ENCODE measurements around the gene ABCC9. TPM values are rescaled to one million over a fixed set of nuclear protein-coding genes. Genes with fewer than 3 reads are reported as not detected.

The ABCC9 gene
- total RNA-seq, 1 experiment from 2014 or later, result not detected

DNA sequence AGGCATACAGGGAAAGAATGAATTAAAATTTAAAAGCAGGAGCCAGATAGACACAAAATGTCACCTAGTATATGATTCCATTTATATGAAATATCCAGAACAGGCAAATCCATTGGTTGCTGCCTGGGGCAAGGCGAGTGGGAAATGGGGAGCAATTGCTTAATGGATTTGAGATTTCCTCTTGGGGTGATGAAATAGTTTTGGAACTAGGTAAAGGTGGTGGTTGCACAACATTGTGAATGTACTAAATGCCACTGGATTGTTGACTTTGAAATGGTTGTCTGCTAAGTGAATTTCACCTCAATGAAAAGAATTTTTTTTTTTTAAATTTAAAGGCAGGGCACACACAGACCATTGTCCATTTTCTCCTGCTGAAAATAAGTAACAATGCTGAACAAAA is 61.9 kb downstream of the ABCC9 start:
- DNase-seq, result no peak
- Histone ChIP-seq H3K27me3 (ENCODE audit: control insufficient read depth, insufficient read depth, low read length) (no peaks in the 10 kb centered on the region), H3K36me3 (replicated peaks; ENCODE audit: control insufficient read depth, insufficient read depth, low read length) (no peaks in the 10 kb centered on the region), H3K4me3 (ENCODE audit: insufficient read depth, low read depth, low read length) (no peak overlapping the region)

DNA sequence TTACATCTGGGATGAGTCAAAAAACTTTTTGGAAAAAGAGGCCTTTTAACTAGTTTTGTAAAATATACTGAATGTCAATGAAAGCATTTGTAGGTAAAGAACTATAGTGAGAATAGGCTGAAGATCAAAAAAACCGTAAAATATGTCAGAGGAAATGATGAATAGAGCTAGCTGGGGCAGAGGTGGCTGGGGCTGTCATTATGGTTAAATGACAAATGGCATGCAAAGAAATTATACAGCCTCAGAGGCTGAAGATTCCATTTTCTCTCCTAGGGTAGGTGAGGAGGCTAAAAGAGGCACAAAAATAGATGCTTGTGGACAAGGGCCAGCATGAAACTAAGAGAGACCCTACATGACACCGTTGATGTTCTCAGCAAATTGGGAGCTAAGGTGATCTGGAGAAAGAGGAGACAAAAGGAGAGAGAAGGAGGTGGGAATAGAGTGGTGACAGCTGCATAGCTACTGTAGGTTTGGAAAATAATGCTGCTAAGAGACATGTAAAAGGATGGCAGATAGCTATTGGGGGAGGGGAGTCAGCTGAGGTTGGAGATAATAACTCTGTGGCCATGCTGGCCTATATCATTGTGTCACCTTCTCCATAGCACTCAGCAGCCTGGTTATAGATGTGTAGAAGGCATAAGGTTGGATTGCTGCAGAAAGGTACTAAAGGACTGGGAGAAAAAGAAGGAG is 63.8 kb downstream of the ABCC9 start:
- no peak for DNase-seq
- no peaks in the 10 kb centered on the region for H3K27me3 ChIP-seq (ENCODE audit: control insufficient read depth, insufficient read depth, low read length)
- no peak overlapping the region for H3K4me3 ChIP-seq (ENCODE audit: insufficient read depth, low read depth, low read length)
- H3K36me3 ChIP-seq (replicated peaks; ENCODE audit: control insufficient read depth, insufficient read depth, low read length), result no peaks in the 10 kb centered on the region

DNA sequence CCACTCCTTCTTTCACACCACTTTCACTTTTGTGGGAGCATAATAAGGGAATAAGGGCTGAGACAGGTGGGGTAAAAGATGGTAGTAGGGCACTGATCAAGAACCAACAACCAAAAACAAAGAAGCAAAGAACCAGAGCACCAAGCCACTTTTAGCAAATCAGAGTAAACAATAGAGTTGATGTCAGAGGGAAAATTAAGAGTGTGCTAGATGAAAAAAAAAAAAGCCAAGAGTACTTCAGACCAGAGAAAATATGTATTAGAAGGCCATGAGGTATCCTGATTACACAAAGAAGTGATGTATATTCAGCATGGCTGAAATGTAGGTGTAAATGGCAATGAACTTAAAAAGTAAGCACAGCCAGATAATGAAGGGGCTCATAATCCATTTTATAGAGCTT is 75.4 kb downstream of the ABCC9 start:
- no peak for DNase-seq

DNA sequence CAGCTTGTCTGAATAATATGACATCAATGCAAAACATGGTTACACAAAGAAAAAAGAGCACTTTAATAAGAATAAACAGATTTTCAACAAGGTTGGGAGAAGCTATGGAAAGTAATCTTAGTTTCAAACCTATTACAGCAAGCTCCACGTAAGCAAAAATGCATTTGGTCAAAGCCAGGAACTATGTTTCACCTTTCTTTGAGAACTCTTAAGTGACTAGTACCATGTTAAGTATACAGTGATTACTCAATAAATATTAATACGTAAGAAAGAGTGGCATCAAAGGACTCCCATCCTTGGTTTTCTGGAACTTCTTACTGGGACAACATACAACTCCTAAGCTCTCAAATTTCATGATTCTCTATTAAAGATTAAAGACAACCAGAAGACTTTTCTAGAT is 80.7 kb downstream of the ABCC9 start:
- no peaks in the 10 kb centered on the region for H3K27me3 ChIP-seq (ENCODE audit: control insufficient read depth, insufficient read depth, low read length)
- no peak for DNase-seq
- no peaks in the 10 kb centered on the region for H3K36me3 ChIP-seq (replicated peaks; ENCODE audit: control insufficient read depth, insufficient read depth, low read length)
- H3K4me3 ChIP-seq (ENCODE audit: insufficient read depth, low read depth, low read length), result no peak overlapping the region

More for the DNA sequence above, 75.4 kb downstream of the ABCC9 start:
- no peak overlapping the region for H3K4me3 ChIP-seq (ENCODE audit: insufficient read depth, low read depth, low read length)
- H3K36me3 ChIP-seq (replicated peaks; ENCODE audit: control insufficient read depth, insufficient read depth, low read length), result no peaks in the 10 kb centered on the region
- H3K27me3 ChIP-seq (ENCODE audit: control insufficient read depth, insufficient read depth, low read length), result no peaks in the 10 kb centered on the region

DNA sequence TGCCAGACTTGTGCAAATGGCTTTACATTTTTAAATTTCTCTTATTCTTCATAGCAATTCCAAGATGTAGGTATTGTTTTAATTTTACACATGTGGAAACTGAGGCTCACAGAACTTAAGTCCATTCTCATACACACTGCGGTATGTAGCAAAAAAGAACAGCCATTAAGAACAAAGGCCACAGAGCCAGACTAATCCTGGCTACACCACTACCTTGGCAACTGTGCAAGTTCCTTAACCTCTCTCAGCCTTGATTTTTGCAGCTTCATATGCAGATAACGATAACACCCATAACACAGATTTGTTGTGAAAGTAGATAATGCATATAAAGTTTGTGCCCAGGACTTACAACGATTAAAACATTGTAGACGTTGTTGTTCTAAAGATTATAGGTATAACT is 81.1 kb downstream of the ABCC9 start:
- Histone ChIP-seq H3K27me3 (ENCODE audit: control insufficient read depth, insufficient read depth, low read length) (no peaks in the 10 kb centered on the region), H3K36me3 (replicated peaks; ENCODE audit: control insufficient read depth, insufficient read depth, low read length) (no peaks in the 10 kb centered on the region), H3K4me3 (ENCODE audit: insufficient read depth, low read depth, low read length) (no peak overlapping the region)
- DNase-seq, result no peak

DNA sequence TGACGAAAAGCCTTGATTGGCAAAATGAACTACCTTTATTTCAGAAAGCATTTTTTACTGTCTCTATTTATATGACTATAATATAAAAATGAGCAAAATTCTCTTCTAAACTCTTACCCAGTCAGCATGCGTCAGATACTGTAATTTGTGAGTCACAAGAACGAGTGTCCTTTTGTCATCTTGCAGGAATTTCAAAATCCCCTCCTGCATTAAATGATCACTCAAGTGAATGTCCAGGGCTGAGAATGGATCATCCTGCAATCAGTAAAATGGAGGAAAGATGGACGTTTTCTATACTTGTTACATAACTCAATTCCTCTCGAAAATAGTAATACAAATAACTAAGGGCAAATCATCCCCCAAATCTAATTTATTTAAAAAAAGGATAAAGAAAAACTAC is 89.0 kb downstream of the ABCC9 start:
- H3K27me3 ChIP-seq (ENCODE audit: control insufficient read depth, insufficient read depth, low read length), result no peaks in the 10 kb centered on the region
- H3K4me3 ChIP-seq (ENCODE audit: insufficient read depth, low read depth, low read length), result no peak overlapping the region
- DNase-seq, result no peak
- H3K36me3 ChIP-seq (replicated peaks; ENCODE audit: control insufficient read depth, insufficient read depth, low read length), result no peaks in the 10 kb centered on the region

DNA sequence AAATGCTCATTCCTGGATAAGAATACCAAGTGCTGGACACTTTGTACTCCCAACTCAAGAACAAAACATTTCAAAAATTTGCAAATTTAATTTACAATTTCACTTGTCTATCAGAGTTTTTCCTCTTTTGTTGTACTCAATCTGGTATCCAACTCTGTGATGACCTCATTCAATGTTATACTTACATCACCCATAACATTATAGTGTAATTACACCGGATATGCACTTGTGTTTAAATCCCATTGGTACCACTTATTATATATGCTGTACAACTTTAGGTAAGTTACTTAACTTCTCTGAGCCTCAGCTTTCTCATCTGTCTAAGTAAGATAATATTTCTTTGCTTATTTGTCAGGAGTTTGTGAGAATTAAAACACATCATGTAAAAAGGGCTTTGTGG is 90.1 kb downstream of the ABCC9 start:
- DNase-seq, result no peak
- Histone ChIP-seq H3K27me3 (ENCODE audit: control insufficient read depth, insufficient read depth, low read length) (no peaks in the 10 kb centered on the region), H3K36me3 (replicated peaks; ENCODE audit: control insufficient read depth, insufficient read depth, low read length) (no peaks in the 10 kb centered on the region), H3K4me3 (ENCODE audit: insufficient read depth, low read depth, low read length) (no peak overlapping the region)

DNA sequence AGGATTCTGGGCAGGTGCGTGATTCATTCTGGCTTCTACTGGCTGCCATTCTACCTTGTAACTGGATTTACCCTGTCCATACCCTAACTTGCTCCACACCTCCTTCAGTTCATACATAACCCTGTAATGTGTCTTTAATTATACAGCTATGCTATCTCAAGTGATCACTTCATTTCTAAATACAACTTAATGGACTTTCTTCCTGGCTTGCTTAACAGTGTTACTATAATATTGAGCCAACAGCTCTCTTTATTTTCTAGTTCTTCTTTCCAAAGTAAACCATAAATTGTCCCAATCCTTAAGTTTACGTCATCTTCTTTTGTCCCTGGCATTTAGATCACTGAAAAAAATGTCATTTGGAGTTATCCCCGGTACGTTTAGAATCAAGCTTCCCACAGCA is 90.8 kb downstream of the ABCC9 start:
- Histone ChIP-seq H3K36me3 (replicated peaks; ENCODE audit: control insufficient read depth, insufficient read depth, low read length) (no peaks in the 10 kb centered on the region), H3K27me3 (ENCODE audit: control insufficient read depth, insufficient read depth, low read length) (no peaks in the 10 kb centered on the region), H3K4me3 (ENCODE audit: insufficient read depth, low read depth, low read length) (no peak overlapping the region)
- DNase-seq, result no peak

DNA sequence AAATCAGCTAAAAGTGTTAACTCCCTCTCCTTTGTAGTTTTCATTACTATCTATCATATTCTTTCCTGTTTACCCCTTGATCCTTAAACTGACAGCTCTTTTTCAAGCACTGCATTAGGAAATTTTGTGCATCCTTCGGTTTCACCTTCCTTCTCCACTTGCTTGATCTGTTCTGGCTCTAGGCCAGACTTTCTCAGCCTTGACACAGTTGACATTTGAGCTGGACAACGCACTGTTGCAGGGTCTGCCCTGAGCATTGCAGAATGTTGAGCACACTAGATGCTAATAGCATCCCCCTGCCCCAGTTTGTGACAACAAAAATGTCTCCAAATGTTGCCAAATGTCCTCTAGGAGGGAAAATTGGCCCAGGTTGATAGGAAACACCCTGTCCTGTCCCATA is 91.3 kb downstream of the ABCC9 start:
- no peak for DNase-seq
- no peaks in the 10 kb centered on the region for H3K36me3 ChIP-seq (replicated peaks; ENCODE audit: control insufficient read depth, insufficient read depth, low read length)
- no peaks in the 10 kb centered on the region for H3K27me3 ChIP-seq (ENCODE audit: control insufficient read depth, insufficient read depth, low read length)
- no peak overlapping the region for H3K4me3 ChIP-seq (ENCODE audit: insufficient read depth, low read depth, low read length)

DNA sequence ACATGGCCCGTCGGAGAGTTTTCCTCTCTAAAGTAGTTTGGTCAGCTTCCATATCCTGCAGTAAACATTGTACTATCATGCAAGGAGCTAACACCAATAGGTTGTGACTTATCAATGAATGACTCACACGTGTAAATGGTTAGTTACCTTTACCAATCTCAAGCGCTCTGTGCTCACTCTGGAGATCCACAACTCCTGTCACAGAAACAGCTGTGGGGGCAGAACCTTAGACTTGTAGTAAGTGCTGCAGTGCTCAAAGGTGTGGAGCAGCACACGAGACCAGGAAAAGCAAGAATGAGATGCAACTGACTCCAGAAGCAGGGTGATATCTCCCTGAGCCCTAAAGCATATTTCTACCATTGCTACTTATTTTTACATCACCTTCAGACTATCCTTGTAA is 93.0 kb downstream of the ABCC9 start:
- no peak for DNase-seq
- H3K36me3 ChIP-seq (replicated peaks; ENCODE audit: control insufficient read depth, insufficient read depth, low read length), result no peaks in the 10 kb centered on the region
- no peaks in the 10 kb centered on the region for H3K27me3 ChIP-seq (ENCODE audit: control insufficient read depth, insufficient read depth, low read length)
- H3K4me3 ChIP-seq (ENCODE audit: insufficient read depth, low read depth, low read length), result no peak overlapping the region

DNA sequence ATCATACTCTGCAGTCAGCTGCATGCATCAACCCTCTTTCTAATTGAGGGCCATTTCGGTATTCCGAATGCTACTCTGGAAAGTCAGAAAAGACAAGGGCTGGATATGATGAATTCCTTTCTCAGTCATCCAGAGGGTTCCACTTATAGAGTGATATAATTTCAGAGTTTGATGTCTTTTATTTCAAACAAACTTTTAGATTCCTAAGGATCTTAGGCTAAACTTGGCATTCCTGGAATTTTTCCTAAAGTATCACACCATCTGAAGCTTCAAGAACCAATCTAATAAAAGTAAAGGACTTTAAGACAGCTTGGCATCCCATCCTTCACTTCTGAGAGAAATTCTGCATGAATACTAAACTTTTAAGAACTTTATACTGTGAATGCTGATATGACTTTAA is 97.4 kb downstream of the ABCC9 start:
- Histone ChIP-seq H3K4me3 (ENCODE audit: insufficient read depth, low read depth, low read length) (no peak overlapping the region), H3K36me3 (replicated peaks; ENCODE audit: control insufficient read depth, insufficient read depth, low read length) (no peaks in the 10 kb centered on the region), H3K27me3 (ENCODE audit: control insufficient read depth, insufficient read depth, low read length) (no peaks in the 10 kb centered on the region)
- no peak for DNase-seq

DNA sequence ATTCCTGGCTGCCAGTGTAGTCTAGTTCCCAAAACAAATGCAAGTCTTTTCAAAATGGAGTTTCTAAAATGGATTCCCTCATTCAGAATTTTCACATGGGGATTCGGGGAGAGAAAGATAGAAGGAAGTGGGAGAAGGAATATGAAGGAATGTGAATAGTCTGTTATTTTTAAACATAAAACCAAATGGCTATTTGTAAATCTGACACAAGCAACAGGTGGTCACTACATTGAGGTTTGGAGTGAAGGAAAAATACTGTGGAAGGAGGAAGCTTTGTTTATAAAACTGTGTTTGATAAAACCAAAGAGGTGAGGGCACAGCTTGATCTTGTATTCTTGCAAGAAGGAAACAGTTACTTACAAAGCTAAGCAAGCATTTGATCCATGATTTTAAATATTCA is 101.5 kb downstream of the ABCC9 start:
- Histone ChIP-seq H3K27me3 (ENCODE audit: control insufficient read depth, insufficient read depth, low read length) (no peaks in the 10 kb centered on the region), H3K36me3 (replicated peaks; ENCODE audit: control insufficient read depth, insufficient read depth, low read length) (no peaks in the 10 kb centered on the region), H3K4me3 (ENCODE audit: insufficient read depth, low read depth, low read length) (no peak overlapping the region)
- DNase-seq, result no peak

DNA sequence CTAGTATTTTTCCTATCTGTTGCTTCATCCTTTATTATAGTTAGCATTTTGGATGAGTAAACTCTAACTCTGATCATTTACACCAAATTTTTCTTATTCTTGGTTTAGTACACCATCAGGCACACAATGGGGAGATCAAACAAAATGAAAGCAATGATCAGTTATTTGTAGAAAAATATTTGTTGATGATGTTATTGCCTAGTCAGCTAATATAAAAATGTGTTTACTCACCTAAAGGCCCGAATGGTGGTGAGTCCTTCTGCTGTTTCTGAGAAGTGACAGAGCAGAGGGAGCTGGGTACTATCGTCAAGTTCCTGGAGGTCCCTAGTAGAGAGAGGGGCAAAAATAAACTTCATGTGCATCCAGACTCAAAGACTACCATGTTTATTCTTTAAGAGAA is 103.4 kb downstream of the ABCC9 start:
- DNase-seq, result no peak
- Histone ChIP-seq H3K27me3 (ENCODE audit: control insufficient read depth, insufficient read depth, low read length) (no peaks in the 10 kb centered on the region), H3K36me3 (replicated peaks; ENCODE audit: control insufficient read depth, insufficient read depth, low read length) (no peaks in the 10 kb centered on the region), H3K4me3 (ENCODE audit: insufficient read depth, low read depth, low read length) (no peak overlapping the region)

DNA sequence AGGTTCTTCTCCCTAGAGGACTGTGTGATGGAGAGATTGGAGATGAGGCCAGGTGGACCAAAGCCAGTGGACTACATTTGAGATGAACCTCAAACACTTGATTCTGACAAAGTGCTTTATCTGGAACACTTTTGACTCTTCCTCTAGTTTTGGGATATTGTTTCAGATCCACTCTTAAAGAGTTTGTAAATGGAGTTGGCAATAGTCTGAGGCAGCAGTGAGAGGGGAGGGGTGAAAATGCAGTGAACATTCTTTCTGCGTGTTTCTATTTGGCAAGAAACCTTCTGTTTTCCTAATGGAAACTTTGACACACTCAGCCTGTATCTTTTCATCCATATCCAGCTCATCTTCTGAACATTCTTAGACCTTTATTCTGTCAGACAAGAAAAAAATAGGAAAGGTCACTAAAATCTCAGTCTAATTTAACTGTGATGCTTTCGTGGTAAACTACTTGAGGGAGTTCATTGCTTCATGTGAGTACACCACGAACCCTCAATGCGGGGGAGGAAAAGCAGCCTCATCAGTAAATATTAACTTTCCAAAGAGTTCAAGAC is 109.4 kb downstream of the ABCC9 start:
- DNase-seq, result no peak
- Histone ChIP-seq H3K4me3 (ENCODE audit: insufficient read depth, low read depth, low read length) (no peak overlapping the region), H3K36me3 (replicated peaks; ENCODE audit: control insufficient read depth, insufficient read depth, low read length) (no peaks in the 10 kb centered on the region), H3K27me3 (ENCODE audit: control insufficient read depth, insufficient read depth, low read length) (no peaks in the 10 kb centered on the region)

DNA sequence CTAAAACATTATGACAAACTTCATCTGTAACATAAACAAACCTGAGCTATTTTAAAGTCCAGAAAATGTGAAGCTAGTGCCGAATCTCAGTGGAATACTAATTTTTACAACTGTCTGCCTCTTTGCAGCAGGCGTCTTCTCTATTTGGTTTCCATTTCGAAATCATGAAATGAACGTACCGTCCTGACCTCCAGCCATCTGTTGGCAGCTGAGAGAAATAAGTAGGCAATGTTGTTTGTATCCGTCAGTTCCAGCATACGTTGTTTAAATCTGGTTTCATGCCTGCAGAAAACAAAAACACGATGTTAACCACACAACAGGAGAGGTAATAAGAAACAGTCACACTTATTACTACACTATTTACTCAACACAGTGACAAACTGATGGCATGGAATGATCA is 112.4 kb downstream of the ABCC9 start:
- Histone ChIP-seq H3K27me3 (ENCODE audit: control insufficient read depth, insufficient read depth, low read length) (no peaks in the 10 kb centered on the region), H3K4me3 (ENCODE audit: insufficient read depth, low read depth, low read length) (no peak overlapping the region), H3K36me3 (replicated peaks; ENCODE audit: control insufficient read depth, insufficient read depth, low read length) (no peaks in the 10 kb centered on the region)
- DNase-seq, result no peak

Data from H7 (cell line).